ENCODE data around the gene RAD51AP2.
"Not testable (repeated sequence)": the region's sequence is repeated elsewhere in the genome, so short reads cannot be mapped to it uniquely, and the experiment has no call there.

The RAD51AP2 gene

GRCh38 chr2:17518212-17519154, at the start of gene RAD51AP2:
Gene RAD51AP2 (minus strand): TSS chr2:17518440. CDS start chr2:17518415, 25 bp downstream.
- no peak for DNase-seq (ENCODE audit: low read depth in 2 of 2)

GRCh38 chr2:17565726-17566125, 47.5 kb upstream of the RAD51AP2 start:
- DNase-seq (ENCODE audit: low read depth in 2 of 2): not testable (repeated sequence)

GRCh38 chr2:17558878-17559277, 40.6 kb upstream of the RAD51AP2 start:
- DNase-seq (ENCODE audit: low read depth in 2 of 2): no peak

GRCh38 chr2:17558053-17558452, 39.8 kb upstream of the RAD51AP2 start:
- DNase-seq (ENCODE audit: low read depth in 2 of 2): no peak

- DNase-seq (ENCODE audit: low read depth in 2 of 2): no peak
These were observed 39.4 kb upstream of the RAD51AP2 start for GRCh38 chr2:17557596-17557995.

GRCh38 chr2:17555150-17555549, 36.9 kb upstream of the RAD51AP2 start:
- DNase-seq (ENCODE audit: low read depth in 2 of 2): no peak

GRCh38 chr2:17550907-17551306, 32.7 kb upstream of the RAD51AP2 start:
- no peak for DNase-seq (ENCODE audit: low read depth in 2 of 2)

GRCh38 chr2:17547737-17548136, 29.5 kb upstream of the RAD51AP2 start:
- no peak for DNase-seq (ENCODE audit: low read depth in 2 of 2)

- DNase-seq (ENCODE audit: low read depth in 2 of 2): no peak
These were observed 29.0 kb upstream of the RAD51AP2 start for GRCh38 chr2:17547237-17547636.

- DNase-seq (ENCODE audit: low read depth in 2 of 2): no peak
These were observed 27.7 kb upstream of the RAD51AP2 start for GRCh38 chr2:17545680-17546613.

GRCh38 chr2:17544256-17544655, 26.0 kb upstream of the RAD51AP2 start:
- DNase-seq (ENCODE audit: low read depth in 2 of 2): no peak

GRCh38 chr2:17543848-17544247, 25.6 kb upstream of the RAD51AP2 start:
- DNase-seq (ENCODE audit: low read depth in 2 of 2): no peak

GRCh38 chr2:17543131-17543660, 25.0 kb upstream of the RAD51AP2 start:
- DNase-seq (ENCODE audit: low read depth in 2 of 2): no peak

- no peak for DNase-seq (ENCODE audit: low read depth in 2 of 2)
These were observed 24.2 kb upstream of the RAD51AP2 start for GRCh38 chr2:17542471-17542870.

- DNase-seq (ENCODE audit: low read depth in 2 of 2): no peak
These were observed 23.3 kb upstream of the RAD51AP2 start for GRCh38 chr2:17541531-17541950.

- DNase-seq (ENCODE audit: low read depth in 2 of 2): no peak
These were observed 22.7 kb upstream of the RAD51AP2 start for GRCh38 chr2:17540813-17541530.

- DNase-seq (ENCODE audit: low read depth in 2 of 2): no peak
These were observed 22.0 kb upstream of the RAD51AP2 start, which contains the start of gene VSNL1 for GRCh38 chr2:17540093-17540812. Gene VSNL1 (plus strand): TSS chr2:17540696. CDS start chr2:17592075, 51,379 bp downstream.

GRCh38 chr2:17539611-17540092, 21.4 kb upstream of the RAD51AP2 start:
- no peak for DNase-seq (ENCODE audit: low read depth in 2 of 2)

GRCh38 chr2:17538844-17539554, 20.8 kb upstream of the RAD51AP2 start:
- no peak for DNase-seq (ENCODE audit: low read depth in 2 of 2)
